ENCODE data around the gene AP1M1. TPM values are rescaled to one million over a fixed set of nuclear protein-coding genes. Genes with fewer than 3 reads are reported as not detected.
A peak's percentile ranks its signal among the peaks of the same experiment; 100 is the strongest.

Gene AP1M1
- total RNA-seq, 4 donors from 2014 or later = 39.3 to 64.6 (median 46.8) TPM

DNA sequence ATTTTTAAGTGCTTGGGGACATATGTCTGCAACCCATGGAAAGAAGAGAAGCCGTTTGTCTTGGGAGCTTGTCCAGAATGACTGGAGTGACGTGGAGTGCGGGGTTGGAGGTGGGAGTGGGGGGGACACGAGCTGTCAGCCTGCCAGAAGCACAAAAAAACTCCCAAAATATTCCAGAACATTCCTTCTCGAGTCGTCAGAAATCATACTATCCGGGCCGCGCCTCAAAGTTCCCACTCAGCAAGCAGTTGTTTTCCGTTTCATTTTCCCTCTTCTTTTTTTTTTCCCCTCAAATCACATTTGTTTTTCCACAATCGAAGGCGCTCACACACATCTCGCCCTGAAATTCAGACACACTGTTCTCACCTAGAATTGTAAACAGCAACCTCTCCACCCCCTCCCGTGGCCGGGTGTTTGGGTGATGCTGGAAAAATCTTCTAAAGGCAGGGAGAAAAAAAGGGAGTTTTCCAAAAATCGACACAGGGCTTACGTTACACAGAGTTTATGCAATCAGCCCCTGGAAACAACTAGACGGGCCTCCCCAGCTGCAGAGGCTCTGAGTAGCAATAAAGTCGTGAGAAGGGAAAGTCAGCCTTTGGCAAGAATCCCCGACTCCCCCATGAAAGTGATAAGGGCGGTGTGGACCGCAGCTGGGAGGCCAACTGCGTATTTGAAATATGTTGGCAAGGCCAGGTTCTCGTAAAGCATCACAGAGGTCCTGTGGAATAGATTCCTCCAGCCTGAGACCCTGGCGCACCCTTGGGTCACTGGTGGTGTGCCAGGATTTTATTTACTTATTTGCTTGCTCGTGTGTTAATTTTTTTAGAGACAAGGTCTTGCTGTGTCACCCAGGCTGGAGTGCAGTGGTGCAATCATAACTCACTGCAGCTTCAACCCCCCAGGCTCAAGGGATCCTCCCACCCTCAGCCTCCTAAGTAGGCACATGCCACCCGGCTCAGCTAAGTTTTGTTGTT, 95.7 kb downstream of the AP1M1 start:
- Histone ChIP-seq H3K27me3 (no peaks in the 10 kb centered on the region), H3K27ac (peak overlapping the region; percentile 34 to 90 (median 89)), H3K4me3 (peak overlapping the region in 3 of 4 donors; percentile 12 to 36 (median 21)), H3K4me1 (peaks cover 0 to 40% (median 11%) of the 10 kb centered on the region in 3 donors), H3K9me3 (no peaks in the 10 kb centered on the region), H3K36me3 (no peaks in the 10 kb centered on the region)
- no peak for DNase-seq
- intact Hi-C loops (cut with DNase I) = no loop called here
- 20 to 26% methylated on average over 27 of the region's 27 CpGs for whole genome bisulfite sequencing, 2 donors
- TF ChIP-seq POLR2A (IDR thresholded peaks at IDR 0.05) = peak in 1 of 4 donors; percentile 9
- TF ChIP-seq, protein P1, sequence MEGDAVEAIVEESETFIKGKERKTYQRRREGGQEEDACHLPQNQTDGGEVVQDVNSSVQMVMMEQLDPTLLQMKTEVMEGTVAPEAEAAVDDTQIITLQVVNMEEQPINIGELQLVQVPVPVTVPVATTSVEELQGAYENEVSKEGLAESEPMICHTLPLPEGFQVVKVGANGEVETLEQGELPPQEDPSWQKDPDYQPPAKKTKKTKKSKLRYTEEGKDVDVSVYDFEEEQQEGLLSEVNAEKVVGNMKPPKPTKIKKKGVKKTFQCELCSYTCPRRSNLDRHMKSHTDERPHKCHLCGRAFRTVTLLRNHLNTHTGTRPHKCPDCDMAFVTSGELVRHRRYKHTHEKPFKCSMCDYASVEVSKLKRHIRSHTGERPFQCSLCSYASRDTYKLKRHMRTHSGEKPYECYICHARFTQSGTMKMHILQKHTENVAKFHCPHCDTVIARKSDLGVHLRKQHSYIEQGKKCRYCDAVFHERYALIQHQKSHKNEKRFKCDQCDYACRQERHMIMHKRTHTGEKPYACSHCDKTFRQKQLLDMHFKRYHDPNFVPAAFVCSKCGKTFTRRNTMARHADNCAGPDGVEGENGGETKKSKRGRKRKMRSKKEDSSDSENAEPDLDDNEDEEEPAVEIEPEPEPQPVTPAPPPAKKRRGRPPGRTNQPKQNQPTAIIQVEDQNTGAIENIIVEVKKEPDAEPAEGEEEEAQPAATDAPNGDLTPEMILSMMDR (IDR thresholded peaks at IDR 0.05) = no peak

DNA sequence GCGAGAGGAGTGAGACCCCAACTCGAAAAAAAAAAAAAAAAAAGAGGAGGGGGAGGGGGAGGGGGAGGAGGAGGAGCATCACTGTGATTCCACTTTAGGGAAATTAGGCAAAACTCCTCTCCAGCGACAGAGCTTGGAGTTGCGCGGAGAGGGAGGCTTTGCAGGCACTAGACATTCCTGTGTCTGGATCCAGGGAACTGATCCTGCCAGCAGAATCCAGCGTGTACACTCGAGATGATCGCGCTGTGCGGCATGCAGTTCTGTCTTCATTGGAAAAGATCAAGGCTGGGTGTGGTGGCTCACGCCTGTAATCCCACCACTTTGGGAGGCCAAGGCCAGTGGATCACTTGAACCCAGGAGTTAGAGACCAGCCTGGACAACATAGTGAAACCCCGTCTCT, 97.3 kb downstream of the AP1M1 start:
- peaks cover 0 to 40% (median 11%) of the 10 kb centered on the region in 3 donors for H3K4me1 ChIP-seq
- WGBS, 2 donors = 64 to 67% methylated on average over 11 to 12 of the region's 12 CpGs
- no peak overlapping the region for H3K4me3 ChIP-seq
- TF ChIP-seq, protein P1 (IDR thresholded peaks at IDR 0.05) = no peak
- TF ChIP-seq POLR2A (IDR thresholded peaks at IDR 0.05) = no peak
- no peaks in the 10 kb centered on the region for H3K27me3 ChIP-seq
- intact Hi-C loops (cut with DNase I) = no loop called here
- H3K36me3 ChIP-seq = no peaks in the 10 kb centered on the region
- H3K9me3 ChIP-seq = no peaks in the 10 kb centered on the region
- H3K27ac ChIP-seq = no peak overlapping the region
- no peak for DNase-seq

Small RNA genes within 50 kb of the gene (small RNA-seq; reads per million reads assigned to genes)
- 0 reads per million in 4 donors for gene RF00017

Other genes with a start within 250 kb of the AP1M1 start
- not detected for gene OR10H4, start 248.9 kb upstream of the AP1M1 start, total RNA-seq
- gene TPM4, start 121.4 kb upstream of the AP1M1 start, total RNA-seq = 100 to 1,000 TPM; 307 to 577 (median 369) TPM
- 10 to 100 TPM; 39.5 to 70.9 (median 46.4) TPM for gene RAB8A, start 86.0 kb upstream of the AP1M1 start, total RNA-seq
- 1 to 10 TPM in 1 of 4 donors, under 1 TPM in 2, not detected in 1; 0.31 to 1.1 (median 0.41) TPM for gene HSH2D, start 54.2 kb upstream of the AP1M1 start, total RNA-seq
- gene CIB3, start 24.4 kb upstream of the AP1M1 start, total RNA-seq = not detected
- gene FAM32A, start 12.5 kb upstream of the AP1M1 start, total RNA-seq = 10 to 100 TPM; 53.5 to 97.4 (median 70.8) TPM
- gene KLF2, start 126.9 kb downstream of the AP1M1 start, total RNA-seq = 10 to 100 TPM in 1 of 4 donors, 1 to 10 TPM in 3; 4.2 to 11.4 (median 8.0) TPM